HS-27A (cell line): ENCODE data around the gene LPCAT1.
"Not testable (repeated sequence)": the region's sequence is repeated elsewhere in the genome, so short reads cannot be mapped to it uniquely, and the experiment has no call there.

Source experiments
- DNase-seq: peaks from one replicate; pipeline ENCODE4 v3.0.0-alpha.2; 2012; ENCODE audit warnings: low read depth, missing footprints

LPCAT1 gene

GRCh38 chr5:1478271-1479035, 45.3 kb downstream of the LPCAT1 start:
- no peak for DNase-seq

- DNase-seq, result no peak
Measured at GRCh38 chr5:1477341-1477740, 46.4 kb downstream of the LPCAT1 start.

GRCh38 chr5:1476967-1477310, 46.8 kb downstream of the LPCAT1 start:
- DNase-seq, result no peak

- DNase-seq, result no peak
Measured at GRCh38 chr5:1476181-1476966, 47.4 kb downstream of the LPCAT1 start.

GRCh38 chr5:1475544-1475900, 48.2 kb downstream of the LPCAT1 start:
- not testable (repeated sequence) for DNase-seq

- DNase-seq, result no peak
Measured at GRCh38 chr5:1474866-1475543, 48.8 kb downstream of the LPCAT1 start.

- DNase-seq, result no peak
Measured at GRCh38 chr5:1474183-1474839, 49.4 kb downstream of the LPCAT1 start.

- no peak for DNase-seq
Measured at GRCh38 chr5:1473746-1474145, 50.0 kb downstream of the LPCAT1 start.

- DNase-seq, result no peak
Measured at GRCh38 chr5:1472964-1473628, 50.7 kb downstream of the LPCAT1 start.

GRCh38 chr5:1471997-1472963, 51.5 kb downstream of the LPCAT1 start:
- no peak for DNase-seq

GRCh38 chr5:1471240-1471853, 52.4 kb downstream of the LPCAT1 start:
- DNase-seq, result no peak

- DNase-seq, result no peak
Measured at GRCh38 chr5:1470762-1471211, 53.0 kb downstream of the LPCAT1 start.

GRCh38 chr5:1468629-1469527, 54.9 kb downstream of the LPCAT1 start:
- DNase-seq, result no peak

- DNase-seq, result no peak
Measured at GRCh38 chr5:1468247-1468612, 55.5 kb downstream of the LPCAT1 start.

GRCh38 chr5:1467341-1468246, 56.2 kb downstream of the LPCAT1 start:
- DNase-seq, result no peak

- DNase-seq, result no peak
Measured at GRCh38 chr5:1466631-1467265, 57.0 kb downstream of the LPCAT1 start.

GRCh38 chr5:1465966-1466471, 57.7 kb downstream of the LPCAT1 start:
- DNase-seq, result no peak
